B cell (primary cell): ENCODE data around the gene AXDND1. TPM values are rescaled to one million over a fixed set of nuclear protein-coding genes. Genes with fewer than 3 reads are reported as not detected.
A peak's percentile ranks its signal among the peaks of the same experiment; 100 is the strongest.

Experiments
- ATAC-seq: fragments of 200-7000 bp; cut with Tn5 transposase; one replicate; pipeline ENCODE4 v1.10.0; 2021; ENCODE audit warnings: low read depth, mild to moderate bottlenecking, moderate number of reproducible peaks, moderate library complexity
- CTCF ChIA-PET: fragments of 350-600 bp; sonication (Branson Sonifier 250); formaldehyde crosslinking; loops from one replicate; lab custom pipeline; 2021; ENCODE audit warnings: antibody characterized with exemption, inconsistent platforms; lab: Charles Lee
- POLR2A ChIA-PET: fragments of 350-600 bp; sonication (Branson Sonifier 250); formaldehyde crosslinking; loops from one replicate; lab custom pipeline; 2021; ENCODE audit warnings: antibody characterized with exemption; lab: Charles Lee
- DNase-seq: peaks from one replicate; pipeline ENCODE4 v3.0.0; 2013
- H2AFZ ChIP-seq: 2 replicates; pipeline ENCODE4 v1.6.1; 2012; ENCODE audit warnings: mild to moderate bottlenecking, low read depth, low read length; ENCODE audit not compliant: insufficient read depth, poor library complexity, severe bottlenecking
- H3K27ac ChIP-seq, 2 donors: 1 replicate in 1 of 2; 2 replicates in 1 of 2; pipeline ENCODE4 v1.5.1; 2012 to 2013; ENCODE audit warnings: low read length in 2 of 2, mild to moderate bottlenecking in 2 of 2, moderate library complexity in 1 of 2
- H3K27me3 ChIP-seq, 4 experiments: fragments of 200-600 bp in 1 of 4; sonication (generic) in 1 of 4; replicated peaks in 1 of 4; 1 replicate in 2 of 4; 2 replicates in 2 of 4; pipeline versions ENCODE4 v1.6.1 to v1.7.0; 2013 to 2016; ENCODE audit warnings: low read length in 3 of 4, mild to moderate bottlenecking in 2 of 4, mixed read lengths in 1 of 4, moderate library complexity in 1 of 4; ENCODE audit not compliant: insufficient read depth in 4 of 4, control insufficient read depth in 3 of 4; ENCODE audit errors: control extremely low read depth in 1 of 4
- H3K36me3 ChIP-seq, 2 experiments: replicated peaks in 1 of 2; 1 replicate in 1 of 2; 2 replicates in 1 of 2; pipeline versions ENCODE4 v1.6.1 to v1.7.1; 2013; ENCODE audit warnings: low read length in 1 of 2; ENCODE audit not compliant: insufficient read depth in 2 of 2, control insufficient read depth in 1 of 2; ENCODE audit errors: control extremely low read depth in 1 of 2, extremely low read depth in 1 of 2
- H3K4me1 ChIP-seq, 2 donors: fragments of 200-600 bp in 1 of 2; sonication (generic) in 1 of 2; 1 replicate in 1 of 2; 2 replicates in 1 of 2; pipeline versions ENCODE4 v1.5.1 to v1.6.1; 2013 to 2017; ENCODE audit warnings: low read length in 2 of 2; ENCODE audit not compliant: control insufficient read depth in 2 of 2, insufficient read depth in 2 of 2
- H3K4me2 ChIP-seq: replicated peaks from 2 replicates; pipeline ENCODE3; 2012; ENCODE audit warnings: mild to moderate bottlenecking, low read depth, low read length; ENCODE audit not compliant: poor library complexity, severe bottlenecking
- H3K4me3 ChIP-seq, 5 experiments: fragments of 200-600 bp in 1 of 5; sonication (generic) in 1 of 5; 1 replicate in 3 of 5; 2 replicates in 2 of 5; pipeline versions ENCODE4 v1.5.1 to v1.7.0; 2011 to 2016; ENCODE audit warnings: low read length in 4 of 5, mild to moderate bottlenecking in 4 of 5, low read depth in 2 of 5, control low read depth in 1 of 5, moderate library complexity in 1 of 5; ENCODE audit not compliant: insufficient read depth in 1 of 5; ENCODE audit errors: control extremely low read depth in 1 of 5, extremely low read depth in 1 of 5
- H3K79me2 ChIP-seq: fragments of 200-600 bp; sonication (generic); one replicate; pipeline ENCODE4 v1.6.0; 2016; ENCODE audit warnings: low read length; ENCODE audit not compliant: control insufficient read depth, insufficient read depth
- H3K9ac ChIP-seq: fragments of 200-600 bp; sonication (generic); 2 replicates; pipeline ENCODE4 v1.6.1; 2017; ENCODE audit warnings: mild to moderate bottlenecking, low read length, moderate library complexity
- H3K9me3 ChIP-seq, 3 donors: one replicate each; pipeline versions ENCODE4 v1.6.1 to v1.7.1; 2013; ENCODE audit warnings: low read length in 2 of 3; ENCODE audit not compliant: control insufficient read depth in 2 of 3, insufficient read depth in 1 of 3; ENCODE audit errors: control extremely low read depth in 1 of 3
- H4K20me1 ChIP-seq: 2 replicates; pipeline ENCODE4 v1.6.0; 2012; ENCODE audit warnings: mild to moderate bottlenecking, low read length; ENCODE audit not compliant: insufficient read depth, control insufficient read depth, poor library complexity, severe bottlenecking
- H3K27ac Mint-ChIP-seq: one replicate; pipeline ENCODE4 v1.8.0; 2021; ENCODE audit warnings: mixed read lengths
- H3K27me3 Mint-ChIP-seq: one replicate; pipeline ENCODE4 v1.8.0; 2021; ENCODE audit warnings: mixed read lengths
- H3K4me1 Mint-ChIP-seq: one replicate; pipeline ENCODE4 v1.8.0; 2021; ENCODE audit warnings: mixed read lengths
- H3K4me3 Mint-ChIP-seq: one replicate; pipeline ENCODE4 v1.8.0; 2021; ENCODE audit warnings: mixed read lengths
- H3K9me3 Mint-ChIP-seq: one replicate; pipeline ENCODE4 v1.8.0; 2022; ENCODE audit warnings: mixed read lengths; ENCODE audit not compliant: insufficient read depth
- CTCF ChIP-seq: fragments of 200-600 bp; IDR thresholded peaks from one replicate; pipeline ENCODE4 v1.8.0; 2022; ENCODE audit warnings: antibody characterized with exemption, mild to moderate bottlenecking
- EZH2 ChIP-seq: IDR thresholded peaks from 2 replicates; pipeline ENCODE4 v1.6.1; 2012; ENCODE audit warnings: borderline replicate concordance, low read depth, mild to moderate bottlenecking, moderate library complexity, low read length; ENCODE audit not compliant: insufficient read depth, poor library complexity, severe bottlenecking
- WGBS: methylation state at CpG from one replicate; pipeline ENCODE4 v1.1.5; 2013; ENCODE audit warnings: missing lambda C conversion rate; ENCODE audit not compliant: insufficient coverage; 5-methylcytosine and 5-hydroxymethylcytosine counted together
- intact Hi-C: fragments of 100-400 bp; cut with micrococcal nuclease; formaldehyde crosslinking; loops from one replicate; pipeline ENCODE4 v1.10.0; 2022
- polyA plus RNA-seq: library from polyadenylated mRNA; depleted of rRNA; stranded (reverse); fragments of >200 nt; gene quantifications from 2 replicates; pipeline ENCODE4 v1.2.3, GENCODE V29; 2012
- total RNA-seq, 2 donors: library from RNA; stranded (reverse); fragments of 120-200 nt in 1 of 2; gene quantifications; 1 replicate in 1 of 2; 2 replicates in 1 of 2; pipeline versions ENCODE4 v1.2.3 to v1.2.4, GENCODE V29; 2013 to 2022

The AXDND1 gene
- total and polyA plus RNA-seq, 2 donors (not counting 1 experiment from before 2014, with no cell fraction given): 0.40 to 1.1 TPM

- no peaks in the 10 kb centered on the region for H3K9me3 Mint-ChIP-seq
- Histone ChIP-seq H3K79me2 (no peaks in the 10 kb centered on the region), H2AFZ (no peak overlapping the region), H3K4me2 (no peak overlapping the region), H3K4me3 (no peak overlapping the region), H3K27ac (no peak overlapping the region), H3K4me1 (no peaks in the 10 kb centered on the region), H4K20me1 (no peaks in the 10 kb centered on the region), H3K36me3 (no peaks in the 10 kb centered on the region), H3K9ac (no peak overlapping the region), H3K27me3 (peaks cover 0 to 17% (median 6%) of the 10 kb centered on the region in 4 experiments), H3K9me3 (peaks cover 0 to 15% (median 0%) of the 10 kb centered on the region in 3 donors)
- ATAC-seq (no peak), DNase-seq (no peak)
- H3K27me3 Mint-ChIP-seq: peaks cover 57% of the 10 kb centered on the region
- WGBS: 100% methylated on average over 1 of the region's 5 CpGs
- intact Hi-C loops: no loop called here
- H3K27ac Mint-ChIP-seq: no peak overlapping the region
- CTCF ChIA-PET: interaction anchor here (1.4 kb wide), 1 partner anchor 15 kb away, joined by 4 read pairs; no protein-coding TSS in a partner anchor
- no peaks in the 10 kb centered on the region for H3K4me1 Mint-ChIP-seq
- TF ChIP-seq CTCF (no peak), EZH2 (no peak)
- POLR2A ChIA-PET: no interaction called here
- no peak overlapping the region for H3K4me3 Mint-ChIP-seq
Measured at GRCh38 chr1:179583771-179584320, 218.1 kb downstream of the AXDND1 start.

GRCh38 chr1:179586107-179586823 lies 220.5 kb downstream of the AXDND1 start:
- Mint-ChIP-seq H3K27ac (no peak overlapping the region), H3K27me3 (peaks cover 59% of the 10 kb centered on the region), H3K9me3 (no peaks in the 10 kb centered on the region), H3K4me3 (no peak overlapping the region), H3K4me1 (no peaks in the 10 kb centered on the region)
- no peaks in the 10 kb centered on the region for H4K20me1 ChIP-seq
- peak overlapping the region; percentile 5 for H3K4me2 ChIP-seq
- ChIA-PET POLR2A (no interaction called here), CTCF (no interaction called here)
- no peak overlapping the region for H3K4me3 ChIP-seq
- H2AFZ ChIP-seq: no peak overlapping the region
- no peaks in the 10 kb centered on the region for H3K36me3 ChIP-seq
- 18% methylated on average over 59 of the region's 60 CpGs for WGBS
- H3K9me3 ChIP-seq: peaks cover 0 to 16% (median 0%) of the 10 kb centered on the region in 3 donors
- ATAC-seq: no peak
- intact Hi-C loops: no loop called here
- peaks cover 0 to 23% (median 7%) of the 10 kb centered on the region in 4 experiments for H3K27me3 ChIP-seq
- no peak for DNase-seq
- H3K9ac ChIP-seq: no peak overlapping the region
- H3K27ac ChIP-seq: no peak overlapping the region
- no peaks in the 10 kb centered on the region for H3K4me1 ChIP-seq
- TF ChIP-seq EZH2: no peak
- H3K79me2 ChIP-seq: no peaks in the 10 kb centered on the region
